Kidney glomerular epithelial cell (primary cell): ENCODE measurements around the gene CEP72.
"Not testable (repeated sequence)": the region's sequence is repeated elsewhere in the genome, so short reads cannot be mapped to it uniquely, and the experiment has no call there.

ENCODE experiments used
- DNase-seq: peaks from one replicate; lab custom pipeline; 2025; lab: John Stamatoyannopoulos, UW

Gene CEP72

DNA sequence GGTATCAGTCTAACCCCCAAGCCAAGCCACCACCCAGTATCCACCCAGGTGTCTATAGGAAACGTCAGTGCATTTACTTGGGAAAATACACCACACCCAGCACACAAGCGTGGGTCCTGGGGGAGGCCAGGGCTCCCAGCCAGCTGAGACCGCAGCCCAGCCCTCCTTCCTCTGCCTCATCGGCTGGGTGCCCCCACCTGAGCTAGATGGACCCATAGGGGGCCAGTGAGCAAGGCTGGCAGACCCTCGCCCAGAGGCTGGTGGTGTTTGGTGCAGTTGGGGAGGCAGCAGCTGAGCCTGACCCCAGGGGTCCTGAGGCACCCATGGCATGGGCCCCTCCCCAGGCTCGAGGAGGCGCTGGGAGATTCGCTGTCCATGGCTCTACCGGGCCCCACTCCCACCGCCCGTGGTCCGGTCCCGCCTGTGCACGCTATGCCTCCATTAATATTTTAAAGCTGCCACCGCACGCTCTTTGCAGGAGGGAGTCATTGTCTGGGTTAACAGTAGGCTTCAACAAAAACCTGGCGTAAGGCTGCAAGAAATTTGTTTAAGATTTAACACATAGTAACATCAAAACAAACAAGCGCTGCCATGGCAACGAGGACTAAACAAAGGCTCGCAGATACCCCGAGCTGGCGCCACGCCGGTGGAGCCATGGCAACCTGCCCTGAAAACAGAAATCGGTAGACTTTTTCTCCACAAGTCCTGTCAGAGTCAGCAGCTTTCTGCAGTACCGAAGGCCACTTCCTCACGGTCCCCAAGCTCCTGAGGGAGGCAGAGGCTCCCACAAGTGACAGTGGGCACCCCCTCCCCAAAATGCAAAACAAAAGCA lies 60.4 kb downstream of the CEP72 start:
- peak; percentile 69 for DNase-seq

DNA sequence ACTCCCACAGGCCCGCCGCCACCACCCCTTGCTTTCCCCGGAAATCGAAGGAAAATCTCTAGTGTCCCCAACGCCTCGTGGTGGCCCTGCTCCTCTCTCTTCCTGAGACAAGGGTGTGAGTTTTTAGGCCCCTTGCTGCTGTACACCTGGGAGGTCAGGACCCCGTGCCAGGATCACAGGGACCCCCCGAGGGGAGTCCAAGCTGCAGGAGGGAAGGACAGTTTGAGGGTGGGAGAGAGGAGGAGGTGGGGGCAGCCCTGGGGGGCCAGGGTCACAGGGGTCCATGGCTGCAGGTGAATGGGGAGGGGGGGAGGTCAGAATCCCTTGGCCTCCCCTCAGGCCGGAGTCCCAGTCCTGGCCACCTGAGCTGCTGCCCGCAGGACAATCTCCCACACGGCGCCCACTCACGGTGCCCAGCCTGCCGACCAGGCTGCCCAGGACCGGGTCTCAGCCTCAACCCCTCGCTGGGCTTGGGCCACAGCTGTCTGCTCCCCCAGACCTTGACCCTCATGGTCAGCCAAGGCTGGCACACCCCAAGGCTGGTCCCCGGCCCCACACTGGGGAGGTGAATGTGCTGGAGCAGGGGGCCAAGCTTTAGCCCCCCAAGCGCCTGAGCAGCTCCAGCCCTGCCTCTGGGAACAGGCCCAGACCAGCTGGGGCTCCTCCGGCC lies 61.2 kb downstream of the CEP72 start:
- DNase-seq = no peak

DNA sequence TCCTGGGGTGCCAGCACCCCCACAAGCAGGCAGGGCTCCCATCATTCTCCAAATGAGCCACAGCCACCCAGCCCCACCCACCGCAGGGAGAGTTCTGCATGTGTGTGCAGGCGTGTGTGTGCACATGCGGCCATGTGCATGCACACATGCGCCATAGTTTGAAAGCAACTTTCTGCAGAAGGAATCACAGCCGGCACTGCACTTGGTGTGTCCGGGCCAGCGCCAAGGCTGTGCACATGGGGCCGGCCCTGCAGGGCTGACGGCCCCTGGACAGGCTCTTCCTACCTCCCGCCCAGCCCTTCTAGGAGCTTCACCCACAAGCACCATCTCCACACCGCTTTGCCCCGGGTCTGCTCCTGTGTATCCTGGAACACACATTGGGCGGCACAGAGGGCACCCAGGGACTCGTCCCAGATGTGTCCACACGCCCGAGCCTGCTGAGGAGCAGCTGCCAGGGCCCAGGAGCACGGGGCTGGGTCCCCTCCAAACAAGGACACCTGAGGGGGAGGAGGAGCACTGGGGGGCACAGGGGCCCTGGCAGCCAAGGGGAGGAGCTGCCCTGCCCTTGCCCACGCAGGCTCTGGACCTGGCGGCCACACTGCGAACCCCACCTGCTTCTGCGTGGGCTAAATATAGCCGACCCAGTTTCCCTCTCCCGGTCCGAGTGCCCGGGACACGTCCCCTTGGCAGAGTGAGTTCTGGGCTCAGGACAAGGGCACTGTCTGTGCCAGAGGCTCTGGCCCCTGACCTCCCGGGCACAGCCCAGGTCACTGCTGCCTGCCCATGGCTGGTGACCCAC lies 61.9 kb downstream of the CEP72 start:
- no peak for DNase-seq

DNA sequence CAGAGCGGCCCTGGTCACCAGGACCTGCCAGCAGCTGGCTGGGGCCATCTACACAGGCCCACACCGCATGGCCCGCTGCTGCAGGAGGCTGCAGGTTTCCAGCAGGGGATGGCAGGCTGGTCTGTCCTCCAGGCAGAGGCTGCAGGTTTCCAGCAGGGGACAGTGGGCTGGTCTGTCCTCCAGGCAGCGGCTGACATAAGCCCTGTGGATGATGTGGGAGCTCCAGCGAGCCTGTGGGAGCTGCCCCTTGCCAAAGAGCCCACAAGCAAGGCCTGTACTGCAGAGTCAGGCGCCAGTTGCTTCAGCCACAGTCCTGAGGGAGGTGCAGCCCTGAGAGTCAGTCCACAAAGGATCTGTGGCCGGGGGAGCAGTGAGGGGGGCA lies 62.5 kb downstream of the CEP72 start:
- DNase-seq = no peak

DNA sequence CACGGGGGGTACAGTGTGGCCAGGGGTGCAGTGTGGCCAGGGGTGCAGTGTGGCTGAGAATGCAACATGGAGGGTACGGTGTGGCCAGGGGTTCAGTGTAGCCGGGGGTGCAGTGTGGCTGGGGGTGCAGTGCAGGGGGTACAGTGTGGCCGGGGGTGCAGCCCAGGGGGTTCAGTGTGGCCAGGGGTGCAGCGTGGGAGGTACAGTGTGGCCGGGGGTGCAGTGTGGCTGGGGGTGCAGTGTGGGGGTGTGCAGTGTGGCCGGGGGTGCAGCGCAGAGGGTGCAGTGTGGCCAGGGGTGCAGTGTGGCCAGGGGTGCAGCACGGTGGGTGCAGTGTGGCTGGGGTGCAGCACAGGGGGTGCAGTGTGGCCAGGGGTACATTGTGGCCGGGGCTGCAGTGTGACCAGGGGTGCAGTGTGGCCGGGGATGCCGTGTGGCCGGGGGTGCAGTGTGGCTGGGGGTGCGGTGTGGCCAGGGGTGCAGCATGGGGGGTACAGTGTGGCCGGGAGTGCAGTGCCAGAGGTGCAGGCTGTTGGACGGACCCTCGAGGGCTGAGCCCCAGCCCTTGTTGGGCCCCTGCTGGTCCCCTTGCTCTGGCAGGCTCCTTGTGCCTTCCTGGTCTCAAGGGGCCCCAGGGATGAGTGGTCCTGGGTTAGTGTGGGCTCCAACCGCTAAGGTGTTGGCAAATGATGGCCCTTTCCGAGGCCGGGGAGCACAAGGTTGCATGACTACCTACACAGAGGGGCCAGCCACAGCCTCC lies 63.2 kb downstream of the CEP72 start:
- DNase-seq = no peak

DNA sequence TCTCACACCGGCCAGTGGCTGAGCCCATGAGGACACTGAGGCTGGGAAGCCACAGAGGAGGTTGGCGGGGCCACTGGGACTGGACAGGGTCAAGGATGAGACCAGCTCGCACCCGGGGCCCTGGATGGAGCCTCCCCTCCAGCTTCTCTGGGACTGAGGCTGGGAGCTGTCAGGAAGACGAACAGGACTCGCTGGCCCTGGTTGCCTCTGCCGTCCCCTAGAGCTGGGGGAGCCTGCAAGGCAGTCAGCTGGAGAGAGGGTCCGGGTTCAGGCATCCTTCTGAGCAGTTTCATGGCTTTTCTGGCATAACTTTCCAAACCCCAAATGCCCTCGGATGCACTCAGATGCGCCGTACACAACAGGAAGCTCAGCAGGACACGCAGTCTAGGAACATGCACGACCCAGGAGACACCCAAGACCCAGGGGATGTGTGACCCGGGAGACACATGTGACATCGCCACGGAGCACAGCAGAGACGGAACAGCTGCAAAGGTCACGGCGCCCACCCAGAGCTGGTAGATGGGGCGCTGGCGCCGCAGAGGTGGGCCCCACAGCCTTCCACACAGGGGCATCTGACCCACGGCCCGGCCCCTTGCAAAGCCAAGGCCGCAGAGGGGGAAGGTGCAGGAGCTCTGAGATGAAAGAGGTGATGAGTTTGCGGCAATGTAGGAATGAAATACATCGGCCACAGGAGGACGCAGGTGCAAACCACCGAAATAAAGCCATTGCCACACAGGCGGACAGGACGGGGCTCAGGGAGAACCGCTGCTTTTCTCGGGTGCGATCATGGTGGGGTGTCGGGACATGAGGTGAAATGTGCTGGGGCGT lies 63.9 kb downstream of the CEP72 start:
- DNase-seq = no peak

DNA sequence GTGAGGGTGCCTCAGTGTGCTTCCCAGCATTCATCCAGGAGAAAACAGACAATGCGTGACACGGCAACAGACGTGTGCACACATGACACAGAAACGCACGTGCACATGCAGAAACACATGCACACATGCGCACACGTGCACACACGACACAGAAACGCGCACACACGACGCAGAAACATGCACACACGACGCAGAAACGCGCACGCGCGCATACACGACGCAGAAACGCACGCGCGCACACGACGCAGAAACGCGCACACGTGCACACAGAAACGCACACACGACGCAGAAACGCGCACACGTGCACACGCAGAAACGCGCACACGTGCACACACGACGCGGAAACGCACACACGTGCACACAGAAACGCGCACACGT lies 64.5 kb downstream of the CEP72 start:
- DNase-seq = no peak

DNA sequence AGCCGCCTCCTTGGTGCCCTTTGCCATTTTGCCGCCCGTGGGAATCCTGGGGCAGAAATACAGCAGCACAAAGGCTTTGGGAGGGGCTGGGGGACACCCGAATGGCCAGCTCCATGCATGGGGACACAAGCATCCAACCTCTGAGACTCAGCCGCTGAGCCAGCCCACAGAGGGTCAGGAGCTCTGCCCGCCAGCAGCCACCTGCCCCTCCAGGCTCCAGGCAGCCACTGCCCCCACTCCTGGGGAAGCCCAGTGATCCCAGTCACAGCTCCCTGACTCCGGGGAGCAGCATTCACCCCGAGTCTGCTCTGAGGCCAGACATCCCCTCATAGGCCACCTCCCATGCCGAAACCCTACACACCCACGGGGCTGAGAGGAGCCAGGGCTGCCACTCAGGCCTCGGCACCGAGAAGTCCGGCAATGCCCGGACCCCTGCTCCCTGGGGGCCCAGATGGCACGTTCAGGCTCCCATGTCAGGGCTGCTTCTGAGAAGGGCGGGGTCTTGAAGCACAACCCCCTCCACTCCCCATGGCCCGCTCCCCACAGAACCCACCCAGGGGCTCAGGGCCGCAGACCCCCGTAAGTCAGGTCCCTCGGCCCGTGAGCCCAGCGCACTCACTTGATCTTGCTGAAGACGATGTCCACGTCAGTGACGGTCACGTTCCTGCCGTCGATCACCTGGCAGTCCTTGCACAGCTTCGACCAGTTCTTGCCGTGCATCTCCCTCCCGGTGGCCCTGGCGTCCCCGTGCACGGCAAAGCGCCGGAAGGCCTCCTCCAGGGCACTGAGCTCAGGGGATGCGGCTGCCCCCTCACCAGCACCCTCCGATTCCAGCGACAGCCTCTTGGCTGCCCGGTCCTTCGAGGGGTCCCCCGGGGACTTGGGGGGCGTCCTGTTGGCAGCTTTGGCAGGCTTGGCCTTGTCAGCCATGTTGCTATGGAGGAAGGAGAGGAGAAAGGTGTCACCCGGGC lies 65.3 kb downstream of the CEP72 start:
- no peak for DNase-seq

DNA sequence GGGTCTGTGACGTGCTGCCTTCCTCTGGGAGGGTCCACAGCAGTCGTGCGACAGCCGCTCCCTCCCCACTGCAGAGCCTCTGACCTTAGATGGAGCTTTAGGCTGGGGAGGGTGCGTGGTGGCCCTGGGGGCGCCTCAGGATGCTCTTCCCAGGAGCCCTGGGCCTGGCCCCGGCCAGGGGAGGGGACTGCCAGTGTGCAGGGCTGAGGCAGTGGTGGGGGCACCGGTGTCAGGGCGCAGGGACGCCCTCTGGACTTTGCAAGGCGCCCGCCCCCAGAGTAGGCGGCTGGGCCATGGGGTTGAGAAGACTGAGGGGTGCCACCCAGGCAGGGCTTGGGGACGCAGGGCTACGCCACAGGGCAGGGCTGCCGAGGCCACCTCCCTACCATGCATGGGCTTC lies 66.4 kb downstream of the CEP72 start:
- DNase-seq = not testable (repeated sequence)

DNA sequence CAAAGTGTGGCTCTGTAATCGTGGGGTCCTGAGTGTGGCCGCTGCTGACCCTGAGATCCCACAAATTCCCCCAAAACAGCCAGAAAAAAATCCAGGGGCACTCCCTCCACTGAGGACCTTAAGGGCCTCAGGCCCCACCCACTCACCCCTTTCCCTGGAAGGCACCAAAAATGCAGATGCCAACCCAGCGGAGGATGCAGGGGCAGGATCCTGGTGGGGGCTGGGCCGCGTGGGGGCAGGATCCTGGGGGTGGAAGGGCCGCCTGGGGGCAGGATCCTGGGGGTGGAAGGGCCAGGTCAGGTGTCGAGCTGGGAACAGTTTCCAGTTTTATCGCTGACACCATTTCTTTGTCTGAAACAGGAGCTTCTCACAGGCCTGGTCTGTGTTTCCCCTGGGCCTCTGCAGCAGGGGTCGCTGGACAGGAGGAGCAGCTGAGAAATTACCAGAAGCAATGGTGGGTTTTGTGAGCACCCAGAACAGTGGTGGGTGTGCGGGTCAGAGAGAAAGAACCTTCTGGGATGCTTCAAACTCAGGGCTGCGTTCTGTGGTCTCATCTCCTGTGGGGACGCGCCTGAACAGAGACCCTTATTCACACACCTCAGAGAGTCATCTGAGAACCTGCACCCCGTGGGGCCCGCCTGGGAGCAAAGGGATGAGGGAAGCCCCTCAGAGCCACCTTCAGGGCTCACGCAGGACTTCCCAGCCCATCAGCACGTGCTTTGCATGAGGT lies 67.2 kb downstream of the CEP72 start:
- DNase-seq = not testable (repeated sequence)

DNA sequence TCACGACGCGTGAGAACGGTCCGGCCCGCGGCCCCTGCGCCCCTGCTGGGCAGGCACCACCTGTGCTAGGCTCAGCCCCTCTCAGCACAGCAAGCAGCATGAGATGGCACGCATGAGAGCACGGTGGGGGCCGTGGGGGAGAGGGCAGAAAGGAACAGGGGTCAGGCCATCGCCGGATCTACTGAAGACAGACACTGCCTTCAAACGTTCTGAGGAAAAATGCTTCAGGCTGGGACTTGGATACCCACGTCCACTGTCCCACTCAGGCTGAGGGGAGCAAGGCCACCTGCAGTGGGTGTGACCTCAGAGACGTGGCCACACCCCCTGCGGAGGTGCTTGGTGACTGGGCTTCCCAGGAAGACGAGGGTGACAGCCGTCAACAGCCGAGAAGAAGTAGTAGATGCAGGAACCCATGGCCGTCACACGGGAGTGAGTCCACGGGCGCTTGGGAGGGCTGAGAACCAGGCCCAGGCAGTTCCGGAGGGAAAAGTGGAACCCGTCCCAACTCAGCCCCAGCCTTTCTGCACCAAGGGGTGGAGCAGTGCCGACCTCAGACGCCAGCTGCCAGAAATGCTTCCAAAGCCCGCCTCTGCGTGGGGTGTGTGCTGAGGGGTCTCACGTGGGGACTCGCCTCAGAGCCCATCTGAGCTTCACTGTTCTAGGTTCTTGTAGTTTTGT lies 68.1 kb downstream of the CEP72 start:
- DNase-seq = not testable (repeated sequence)

DNA sequence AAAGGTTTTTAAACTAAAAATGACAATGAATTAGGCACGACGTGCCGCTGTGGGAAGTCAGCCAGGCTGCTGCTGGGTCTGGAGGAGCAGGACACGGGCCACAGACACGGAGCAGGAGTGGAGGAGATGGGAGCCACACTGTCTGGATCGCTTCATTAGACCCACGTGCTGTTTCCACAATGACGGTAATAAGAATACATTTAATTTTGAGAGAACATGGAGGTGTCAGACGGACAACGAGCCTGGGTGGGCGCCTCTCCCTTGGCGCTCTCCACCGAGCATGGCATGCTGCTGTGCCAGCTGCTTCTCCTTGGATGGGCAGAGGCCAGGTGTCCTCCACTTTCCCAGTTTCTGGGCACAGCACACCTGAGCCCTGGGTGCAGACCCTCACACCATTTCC lies 68.7 kb downstream of the CEP72 start:
- DNase-seq = not testable (repeated sequence)

DNA sequence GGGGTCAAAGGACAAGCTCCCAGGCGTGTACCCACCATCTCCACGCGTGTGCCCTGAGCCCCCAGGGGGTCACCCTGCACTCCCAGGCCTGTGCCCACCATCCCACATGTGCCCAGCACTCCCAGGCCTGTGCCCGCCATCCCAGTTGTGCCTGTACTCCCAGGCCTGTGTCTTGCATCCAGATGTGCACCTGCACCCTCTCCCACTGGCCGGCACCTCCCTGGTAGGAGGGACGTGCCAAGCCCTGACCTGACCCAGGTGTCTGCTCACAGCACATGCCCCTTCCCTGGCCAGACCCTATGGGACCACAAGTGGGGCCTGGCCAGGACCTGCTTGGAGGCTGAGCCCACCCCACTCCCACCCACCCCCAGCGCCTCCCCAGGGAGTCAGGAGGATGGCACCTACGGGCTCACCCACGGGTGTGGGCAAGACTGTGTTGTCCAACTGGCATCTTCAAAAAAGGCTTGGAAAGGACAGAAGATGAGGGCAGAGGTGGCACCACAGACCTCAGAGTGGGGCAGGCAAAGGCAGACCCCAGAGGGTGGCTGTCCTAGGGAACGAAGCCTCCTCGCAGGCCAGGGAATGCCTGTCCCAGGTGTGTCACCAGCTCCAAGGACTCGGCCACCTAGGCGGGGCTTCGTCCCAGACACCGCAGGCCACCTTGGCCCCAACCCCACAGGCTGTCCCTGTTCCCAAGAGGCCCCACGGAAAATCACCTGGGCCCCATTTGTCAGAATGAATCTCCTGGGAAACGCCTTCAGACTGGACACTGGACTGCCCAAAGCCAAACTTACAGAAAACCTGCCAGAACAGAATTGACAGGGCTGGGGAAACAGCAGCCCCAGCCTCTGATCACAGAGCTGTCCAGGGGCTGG lies 69.4 kb downstream of the CEP72 start:
- DNase-seq = not testable (repeated sequence)

DNA sequence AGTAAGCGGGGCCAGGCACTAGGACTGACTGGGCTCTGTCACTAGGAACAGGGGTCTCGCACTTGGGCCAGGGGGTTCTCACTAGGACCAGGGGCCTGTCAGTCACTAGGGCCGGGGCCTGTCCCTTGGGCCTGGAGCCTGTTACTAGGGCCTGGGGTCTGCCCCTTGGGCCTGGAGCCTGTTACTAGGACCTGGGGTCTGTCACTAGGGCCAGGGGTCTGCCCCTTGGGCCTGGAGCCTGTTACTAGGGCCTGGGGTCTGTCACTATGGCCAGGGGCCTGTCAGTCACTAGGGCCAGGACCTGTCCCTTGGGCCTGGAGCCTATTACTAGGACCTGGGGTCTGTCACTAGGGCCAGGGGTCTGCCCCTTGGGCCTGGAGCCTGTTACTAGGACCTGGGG lies 70.1 kb downstream of the CEP72 start:
- not testable (repeated sequence) for DNase-seq

DNA sequence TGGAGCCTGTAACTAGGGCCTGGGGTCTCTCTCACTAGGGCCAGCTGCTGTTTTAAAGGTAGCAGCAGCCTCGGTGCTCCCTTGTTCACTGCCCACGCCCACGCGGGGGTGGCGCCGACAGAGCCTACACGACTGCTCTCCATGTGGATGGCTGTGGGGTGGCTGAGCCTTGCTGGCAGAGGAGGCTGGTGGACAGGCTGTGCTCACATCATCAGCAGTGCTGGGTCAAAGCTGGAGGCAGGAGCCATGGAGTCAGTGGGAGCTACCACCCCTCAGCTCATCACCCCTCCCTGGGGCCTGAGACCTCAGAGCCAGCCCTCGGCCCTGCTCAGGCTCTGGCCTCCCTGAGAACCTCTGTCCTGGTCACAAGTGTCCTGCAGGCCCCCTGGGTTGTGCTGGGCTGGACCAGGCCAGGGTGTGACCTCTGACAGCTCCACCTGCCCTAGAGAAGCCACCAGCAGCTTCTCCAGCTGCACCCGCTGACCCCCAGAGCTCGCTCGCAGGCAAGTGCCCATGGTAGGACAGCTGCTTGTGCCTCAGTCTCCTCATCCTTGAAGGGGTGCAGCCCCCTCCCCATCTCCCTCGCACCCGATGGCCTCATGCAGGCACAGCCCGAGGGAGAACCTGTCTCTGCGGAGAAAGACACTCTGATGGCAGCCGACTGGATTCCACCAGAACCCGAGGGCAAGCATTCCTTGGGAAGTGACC lies 70.7 kb downstream of the CEP72 start:
- DNase-seq = not testable (repeated sequence)

DNA sequence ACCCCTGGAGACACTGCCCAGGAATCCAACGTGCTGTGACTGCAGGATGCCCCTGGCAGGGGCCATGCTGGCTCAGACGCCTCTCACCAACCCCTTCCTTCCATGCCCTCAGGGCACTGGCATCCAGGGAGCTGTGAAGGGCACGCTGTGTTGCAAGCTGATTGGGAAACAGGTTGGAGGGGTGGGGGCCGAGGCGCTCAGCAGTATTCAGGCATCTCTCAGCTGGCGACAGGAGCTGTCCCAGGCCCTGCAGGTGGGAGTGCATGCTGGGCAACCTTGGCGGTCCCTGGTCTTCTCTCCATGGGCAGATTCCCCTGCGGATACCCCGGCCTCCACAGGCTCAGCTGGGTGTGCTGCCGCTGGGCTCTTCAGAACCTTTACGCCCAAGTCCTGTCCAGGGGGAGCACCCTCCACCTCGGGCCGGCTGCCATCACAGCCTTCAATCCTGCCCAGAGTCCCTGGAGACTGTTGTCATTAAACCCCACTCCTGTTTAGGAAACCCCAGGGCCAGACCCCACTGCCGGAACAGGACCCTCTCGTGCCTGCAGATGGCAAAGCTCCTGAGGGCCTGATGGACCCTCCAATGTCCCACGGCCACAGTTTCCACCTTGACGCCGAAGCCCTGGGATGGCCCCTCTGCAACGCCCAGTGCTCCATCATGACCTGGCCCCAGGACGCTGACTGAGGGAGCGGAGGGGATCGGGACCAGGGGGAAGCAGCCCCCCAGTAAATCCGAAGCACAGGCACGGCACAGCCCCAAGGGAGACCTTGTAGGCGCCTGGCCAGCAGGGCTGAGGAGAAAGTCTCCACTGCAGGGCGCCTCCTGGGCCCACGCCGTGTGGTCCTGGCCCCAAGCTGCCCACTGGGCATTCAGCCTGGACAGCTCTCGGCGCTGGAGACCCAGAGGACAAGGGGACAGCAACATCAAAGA lies 71.7 kb downstream of the CEP72 start:
- no peak for DNase-seq
